BJ (cell line): ENCODE data around the gene MRPL12. TPM values are rescaled to one million over a fixed set of nuclear protein-coding genes. Genes with fewer than 3 reads are reported as not detected.

Source experiments
- CTCF ChIA-PET: fragments of 350-600 bp; formaldehyde crosslinking; extraction: SDS; loops from one replicate; lab custom pipeline; 2021; ENCODE audit warnings: antibody characterized with exemption, inconsistent platforms; lab: Yijun Ruan, JAX
- POLR2A ChIA-PET: fragments of 300-600 bp; sonication (Branson Sonifier 250); formaldehyde crosslinking; extraction: SDS; loops from one replicate; lab custom pipeline; 2021; ENCODE audit warnings: antibody characterized with exemption; lab: Charles Lee
- DNase-seq: peaks from one replicate; pipeline ENCODE4 v3.0.0-alpha.2; 2011; ENCODE audit warnings: low read depth
- H3K27me3 ChIP-seq: 2 replicates; pipeline ENCODE4 v1.6.0; 2011; ENCODE audit warnings: low read length; ENCODE audit not compliant: control insufficient read depth, insufficient read depth
- H3K36me3 ChIP-seq: 2 replicates; pipeline ENCODE4 v1.5.1; 2011; ENCODE audit warnings: low read length; ENCODE audit not compliant: control insufficient read depth, insufficient read depth
- H3K4me3 ChIP-seq: 2 replicates; pipeline ENCODE4 v1.5.1; 2011; ENCODE audit warnings: low read depth, mild to moderate bottlenecking, control low read depth, low read length
- CTCF ChIP-seq: IDR thresholded peaks from 2 replicates; pipeline ENCODE4 v1.5.1; 2011; ENCODE audit warnings: low read depth, mild to moderate bottlenecking, control low read depth, inconsistent platforms, low read length, moderate library complexity; ENCODE audit not compliant: insufficient read depth
- polyA plus RNA-seq: library from polyadenylated mRNA; depleted of rRNA; stranded (reverse); fragments of >200 nt; gene quantifications from 2 replicates; pipeline ENCODE4 v1.2.3, GENCODE V29; 2011

MRPL12 gene
- polyA plus RNA-seq, 1 experiment, result 63.0 TPM

DNA sequence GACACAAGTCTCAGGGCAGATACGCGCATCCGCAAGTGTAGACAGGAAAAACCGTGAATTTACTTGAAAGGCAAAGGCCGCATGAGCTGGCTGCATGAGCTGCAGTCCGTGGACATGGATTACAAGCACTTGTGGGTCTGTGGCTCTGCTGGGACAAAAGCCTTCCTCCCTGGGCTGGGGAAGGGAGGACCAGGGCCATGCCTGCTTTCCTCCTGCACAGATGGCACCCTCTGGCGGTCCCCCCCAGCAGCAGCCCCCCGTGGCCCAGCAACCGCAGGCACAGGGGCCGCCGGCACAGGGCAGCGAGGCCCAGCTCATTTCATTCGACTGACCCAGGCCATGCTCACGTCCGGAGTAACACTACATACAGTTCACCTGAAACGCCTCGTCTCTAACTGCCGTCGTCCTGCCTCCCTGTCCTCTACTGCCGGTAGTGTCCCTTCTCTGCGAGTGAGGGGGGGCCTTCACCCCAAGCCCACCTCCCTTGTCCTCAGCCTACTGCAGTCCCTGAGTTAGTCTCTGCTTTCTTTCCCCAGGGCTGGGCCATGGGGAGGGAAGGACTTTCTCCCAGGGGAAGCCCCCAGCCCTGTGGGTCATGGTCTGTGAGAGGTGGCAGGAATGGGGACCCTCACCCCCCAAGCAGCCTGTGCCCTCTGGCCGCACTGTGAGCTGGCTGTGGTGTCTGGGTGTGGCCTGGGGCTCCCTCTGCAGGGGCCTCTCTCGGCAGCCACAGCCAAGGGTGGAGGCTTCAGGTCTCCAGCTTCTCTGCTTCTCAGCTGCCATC, 1.7 kb upstream of the MRPL12 start:
- no peak for DNase-seq
- POLR2A ChIA-PET, result no interaction called here
- CTCF ChIA-PET, result interaction anchor here (1.1 kb wide), 1 partner anchor 9 kb away, joined by 4 read pairs; no protein-coding TSS in a partner anchor
- peak overlapping the region; percentile 62 for H3K4me3 ChIP-seq
- H3K36me3 ChIP-seq, result peaks cover 36% of the 10 kb centered on the region
- no peaks in the 10 kb centered on the region for H3K27me3 ChIP-seq
- 0 out of 2 replicates have a peak, but pooled peaks have one; percentile 8 for TF ChIP-seq CTCF

DNA sequence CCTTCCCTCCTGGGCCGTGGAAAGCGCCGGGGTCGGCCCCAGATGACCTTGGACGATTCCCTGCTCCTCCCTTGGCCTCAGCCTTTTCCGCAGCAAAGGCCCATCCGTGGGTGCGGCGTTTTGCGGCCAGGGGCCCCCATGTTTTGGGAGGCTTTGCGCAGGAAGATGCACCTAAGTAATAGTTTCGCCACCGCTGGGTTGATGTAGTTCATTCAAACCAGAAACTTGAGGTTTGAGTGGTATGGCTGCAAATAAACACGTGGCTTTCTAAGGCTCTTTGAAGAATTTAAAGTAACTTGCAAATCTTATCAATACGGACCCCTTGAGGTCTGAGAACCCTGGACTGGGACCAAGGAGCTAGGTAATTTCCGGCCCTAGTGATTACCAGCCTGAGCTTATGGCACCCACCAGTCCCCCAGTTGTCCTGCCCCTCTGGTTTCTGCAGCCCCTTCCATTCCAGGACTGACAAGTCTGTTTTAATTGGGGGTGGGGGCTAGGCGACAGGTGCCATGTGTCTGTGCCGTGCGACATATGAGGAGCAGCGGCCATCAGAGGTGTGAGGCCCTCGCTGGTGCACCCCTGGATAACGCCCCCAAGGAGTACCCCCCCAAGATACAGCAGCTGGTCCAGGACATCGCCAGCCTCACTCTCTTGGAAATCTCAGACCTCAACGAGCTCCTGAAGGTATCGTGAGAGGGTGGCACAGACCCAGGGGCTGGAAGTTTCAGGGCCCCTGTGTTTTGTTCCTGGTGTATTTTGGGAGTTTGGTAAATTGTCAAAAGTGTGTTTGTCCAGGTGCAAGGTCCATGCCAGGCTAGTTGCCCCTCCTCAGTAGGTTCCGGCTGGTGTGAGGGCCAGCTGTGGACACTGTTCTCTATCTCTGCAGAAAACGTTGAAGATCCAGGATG, 834 bp downstream of the MRPL12 start:
- Histone ChIP-seq H3K36me3 (peaks cover 35% of the 10 kb centered on the region), H3K4me3 (peak overlapping the region; percentile 62), H3K27me3 (no peaks in the 10 kb centered on the region)
- POLR2A ChIA-PET, result no interaction called here
- TF ChIP-seq CTCF, result no peak
- CTCF ChIA-PET, result interaction anchor here (0.8 to 1.3 kb wide), 3 partner anchors 10 to 21 kb away, joined by 3 read pairs; partner anchors contain the start of genes ARL16 and HGS
- DNase-seq, result no peak

DNA sequence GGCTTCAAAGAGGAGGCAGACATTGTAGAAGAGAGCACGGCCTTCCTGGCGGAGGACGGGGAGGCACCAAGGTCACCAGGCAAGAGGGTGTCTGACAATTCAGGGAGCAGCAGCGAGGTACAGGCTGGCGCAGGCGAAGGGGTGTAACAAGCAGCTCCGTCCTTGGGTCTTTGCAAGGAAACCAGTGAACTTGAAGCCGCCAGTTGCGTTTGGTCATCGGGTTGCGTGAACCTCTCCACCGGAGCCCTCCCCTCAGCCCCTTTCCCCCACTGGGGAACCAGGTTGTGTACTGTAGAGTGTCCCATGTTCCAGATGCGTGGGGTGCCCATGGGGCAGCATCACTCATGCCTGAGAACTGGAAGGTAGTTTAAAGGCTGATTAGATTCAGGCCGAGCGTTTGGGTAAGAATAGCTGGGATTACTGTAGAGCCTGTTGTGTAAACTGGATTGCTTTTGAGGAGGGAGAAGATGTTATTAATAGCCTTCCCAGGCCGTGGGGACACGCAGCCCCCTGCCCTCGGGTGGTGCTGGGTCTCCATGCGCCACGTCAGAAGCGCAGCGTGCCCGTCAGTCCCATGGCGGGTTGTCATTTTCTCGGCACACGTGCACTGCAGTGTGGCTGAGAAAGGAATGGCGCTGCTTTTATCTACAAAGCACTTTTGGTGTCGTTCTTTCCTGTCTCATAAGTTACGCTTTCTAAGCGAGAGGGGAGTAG, 2.5 kb downstream of the MRPL12 start:
- no peaks in the 10 kb centered on the region for H3K27me3 ChIP-seq
- H3K4me3 ChIP-seq, result no peak overlapping the region
- H3K36me3 ChIP-seq, result peaks cover 33% of the 10 kb centered on the region
- CTCF ChIA-PET, result no interaction called here
- no peak for TF ChIP-seq CTCF
- POLR2A ChIA-PET, result no interaction called here
- DNase-seq, result no peak

DNA sequence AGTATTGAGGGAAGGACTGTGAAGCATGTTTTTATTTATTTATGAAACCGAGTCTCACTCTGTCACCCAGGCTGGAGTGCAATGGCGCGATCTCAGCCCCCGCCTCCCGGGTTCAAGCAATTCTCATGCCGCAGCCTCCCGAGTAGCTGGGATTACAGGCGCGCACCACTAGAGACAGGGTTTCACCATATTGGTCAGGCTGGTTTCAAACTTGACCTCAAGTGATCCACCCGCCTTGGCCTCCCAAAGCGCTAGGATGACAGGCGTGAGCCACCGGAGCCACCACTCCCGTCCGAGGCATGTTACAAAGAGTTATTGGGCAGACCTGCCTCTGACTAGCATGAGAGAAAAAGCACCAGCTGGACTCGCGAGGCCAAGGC, 3.1 kb downstream of the MRPL12 start:
- no peak for TF ChIP-seq CTCF
- H3K36me3 ChIP-seq, result peaks cover 29% of the 10 kb centered on the region
- no peak for DNase-seq
- POLR2A ChIA-PET, result no interaction called here
- no peaks in the 10 kb centered on the region for H3K27me3 ChIP-seq
- CTCF ChIA-PET, result no interaction called here
- H3K4me3 ChIP-seq, result no peak overlapping the region
